IPS-18c (cell line): Measurements from ENCODE around the gene PTGIR.

Experiments used
- H3K4me3 ChIP-seq: 2 replicates; pipeline ENCODE4 v1.7.0; 2013; ENCODE audit warnings: low read depth, mild to moderate bottlenecking, low read length, moderate library complexity; ENCODE audit not compliant: insufficient read depth
- H3K9me3 ChIP-seq: one replicate; pipeline ENCODE4 v1.6.1; 2013; ENCODE audit warnings: mild to moderate bottlenecking, low read length, moderate library complexity; ENCODE audit not compliant: control insufficient read depth, insufficient read depth

The PTGIR gene

GRCh38 chr19:46591254-46591653, 33.6 kb downstream of the PTGIR start:
- H3K9me3 ChIP-seq, result no peaks in the 10 kb centered on the region
- H3K4me3 ChIP-seq, result no peak overlapping the region

DNA sequence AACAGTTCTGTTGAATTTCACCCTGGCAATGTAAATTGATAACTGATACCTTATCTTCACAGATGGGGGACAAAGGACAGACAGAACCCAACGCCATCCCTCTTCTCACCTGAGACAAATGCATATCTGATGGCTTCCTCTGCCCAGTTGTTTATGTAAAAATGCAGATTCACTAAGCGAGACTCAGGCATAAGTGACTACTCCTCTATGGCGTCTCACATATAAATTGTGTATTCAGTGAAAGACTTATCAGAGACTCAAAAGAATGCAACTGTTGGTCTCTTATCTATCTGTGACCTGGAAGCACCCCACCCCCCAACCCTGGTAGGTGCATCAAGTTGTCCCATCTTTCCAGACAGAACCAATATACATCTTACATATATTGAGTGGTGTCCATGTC, 37.0 kb downstream of the PTGIR start:
- Histone ChIP-seq H3K9me3 (no peaks in the 10 kb centered on the region), H3K4me3 (no peak overlapping the region)

GRCh38 chr19:46586294-46586693, 38.6 kb downstream of the PTGIR start:
- no peak overlapping the region for H3K4me3 ChIP-seq

DNA sequence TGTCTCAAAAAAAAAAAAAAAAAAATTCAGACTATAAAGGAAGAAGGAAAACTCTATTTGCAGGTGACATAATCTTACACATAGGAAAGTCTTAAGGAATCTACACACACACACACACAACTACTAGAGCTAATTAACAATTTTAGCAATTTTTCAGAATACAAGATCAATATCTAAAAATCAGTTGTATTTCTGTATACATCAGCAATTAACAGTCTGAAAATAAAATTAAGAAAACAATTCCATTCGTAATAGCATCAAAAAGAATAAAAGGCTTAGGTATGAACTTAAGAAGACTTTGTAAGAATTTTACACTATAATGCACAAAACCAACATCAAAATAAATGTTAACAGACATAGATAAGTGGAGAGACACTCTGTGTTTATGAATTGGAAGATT, 39.4 kb downstream of the PTGIR start:
- H3K4me3 ChIP-seq, result no peak overlapping the region
- no peaks in the 10 kb centered on the region for H3K9me3 ChIP-seq

More at GRCh38 chr19:46586294-46586693, 38.6 kb downstream of the PTGIR start:
- no peaks in the 10 kb centered on the region for H3K9me3 ChIP-seq

DNA sequence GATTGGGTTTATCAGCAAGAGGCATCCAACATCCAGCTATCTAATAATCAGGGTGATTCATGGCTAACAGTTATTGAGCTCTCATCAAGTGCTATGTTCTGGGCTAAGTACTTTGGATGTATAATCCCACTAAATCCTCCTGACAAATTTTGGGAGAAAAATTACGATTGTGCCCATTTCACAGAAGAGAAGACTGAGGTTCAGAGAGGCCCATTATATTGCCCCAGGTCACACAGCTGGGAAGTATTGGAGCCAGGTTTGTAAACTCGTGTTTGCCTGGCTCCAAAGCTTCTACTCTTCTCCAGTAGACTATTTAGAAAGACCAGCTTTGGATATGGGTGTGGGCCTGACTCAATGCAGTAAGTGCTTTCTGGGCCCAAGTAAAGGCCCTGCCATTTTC, 44.6 kb downstream of the PTGIR start:
- Histone ChIP-seq H3K4me3 (no peak overlapping the region), H3K9me3 (peaks cover under 1% of the 10 kb centered on the region)

DNA sequence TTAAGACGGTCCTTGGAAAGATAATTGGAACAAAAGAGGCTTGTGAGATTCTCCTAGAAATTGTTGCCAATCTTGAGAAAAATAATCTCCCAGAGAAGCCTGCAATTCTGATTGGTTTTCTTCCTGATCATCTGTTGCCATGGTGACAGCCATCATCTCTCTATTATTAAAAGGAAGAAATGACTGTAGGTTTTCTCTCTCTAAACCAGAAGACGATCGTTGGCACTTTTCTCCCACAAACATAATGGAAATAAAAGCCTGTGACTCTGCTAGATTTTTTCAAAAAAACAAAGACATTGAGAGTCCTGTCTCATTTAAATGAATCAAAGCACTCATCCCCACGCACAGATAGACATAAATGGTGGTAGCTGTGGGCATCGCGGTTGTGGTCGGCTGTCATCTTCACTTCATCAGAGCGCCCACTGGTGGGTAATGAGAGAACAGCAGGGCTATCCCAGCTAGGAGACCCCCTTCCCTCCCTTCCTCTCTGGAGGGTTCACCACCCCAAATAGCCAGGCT, 45.5 kb downstream of the PTGIR start:
- Histone ChIP-seq H3K4me3 (no peak overlapping the region), H3K9me3 (peaks cover 2% of the 10 kb centered on the region)

- no peak overlapping the region for H3K4me3 ChIP-seq
These were observed 46.4 kb downstream of the PTGIR start for GRCh38 chr19:46578450-46578849.

DNA sequence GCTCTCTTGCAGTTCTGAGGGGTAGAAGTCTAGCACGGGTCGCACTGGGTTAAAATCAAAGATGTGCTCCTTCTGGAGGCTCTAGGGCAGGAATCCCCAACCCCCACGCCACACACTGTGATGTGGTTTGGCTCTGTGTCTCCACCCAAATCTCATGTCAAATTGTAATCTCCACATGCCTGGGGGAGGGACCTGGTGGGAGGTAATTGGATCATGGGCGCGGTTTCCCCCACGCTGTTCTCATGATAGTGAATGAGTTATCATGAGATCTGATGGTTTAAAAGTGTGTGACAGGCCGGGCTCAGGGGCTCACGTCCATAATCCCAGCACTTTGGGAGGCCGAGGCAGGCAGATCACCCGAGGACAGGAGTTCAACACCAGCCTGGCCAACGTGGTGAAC, 50.4 kb downstream of the PTGIR start:
- no peak overlapping the region for H3K4me3 ChIP-seq
- peaks cover 2% of the 10 kb centered on the region for H3K9me3 ChIP-seq

More at GRCh38 chr19:46578450-46578849, 46.4 kb downstream of the PTGIR start:
- peaks cover 2% of the 10 kb centered on the region for H3K9me3 ChIP-seq

DNA sequence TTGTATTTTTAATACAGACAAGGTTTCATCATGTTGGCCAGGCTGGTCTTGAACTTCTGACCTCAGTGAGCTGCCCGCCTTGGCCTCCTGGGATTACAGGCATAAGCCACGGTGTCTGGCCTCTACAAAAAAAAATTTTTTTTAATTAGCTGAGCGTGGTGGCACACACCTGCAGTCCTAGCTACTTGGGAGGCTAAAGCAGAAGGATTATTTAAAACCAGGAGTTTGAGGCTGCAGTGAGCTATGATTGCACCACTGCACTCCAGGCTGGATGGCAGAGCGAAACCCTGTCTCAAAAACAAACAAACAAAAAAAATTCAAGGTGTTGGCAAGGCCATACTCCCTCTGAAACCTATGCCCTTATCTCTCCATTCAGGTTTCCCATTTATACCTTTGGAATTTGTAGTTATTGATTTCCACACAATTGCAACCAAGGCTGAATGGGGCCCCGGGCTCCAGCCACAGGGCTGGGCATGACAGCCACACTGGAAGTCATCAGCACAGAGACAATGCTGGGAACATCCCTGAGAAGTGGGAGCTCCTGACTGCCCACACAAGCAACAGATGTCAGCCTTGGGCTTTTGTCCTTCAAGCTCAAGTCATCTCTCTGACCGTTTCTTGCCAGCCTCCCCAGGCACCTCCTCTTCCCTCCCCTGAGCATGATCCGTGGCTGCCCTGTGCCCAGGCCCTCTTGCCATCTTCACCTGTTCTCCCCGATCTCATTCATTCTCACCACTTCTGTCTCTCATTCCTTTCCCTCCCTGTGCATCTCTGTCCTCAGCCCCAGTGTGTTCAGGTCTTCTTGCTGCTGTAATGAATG, 51.0 kb downstream of the PTGIR start:
- Histone ChIP-seq H3K9me3 (peaks cover 2% of the 10 kb centered on the region), H3K4me3 (no peak overlapping the region)

DNA sequence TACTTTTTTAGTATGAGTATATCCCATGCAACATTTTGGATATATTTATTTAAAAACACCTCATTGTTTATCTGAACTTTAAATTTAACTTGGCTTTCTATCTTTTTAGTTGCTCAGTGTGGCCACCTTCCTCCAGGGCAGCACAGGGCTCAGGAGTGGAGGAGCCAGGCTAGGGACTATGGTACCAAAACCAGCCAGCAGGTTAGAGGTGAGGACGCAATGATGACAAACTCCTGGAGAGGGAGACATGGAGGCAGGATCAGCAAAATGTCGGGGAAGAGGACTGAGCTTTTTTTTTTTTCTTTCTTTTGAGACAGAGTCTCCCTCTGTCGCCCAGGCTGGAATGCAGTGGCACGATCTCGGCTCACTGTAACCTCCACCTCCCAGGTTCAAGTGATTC, 53.4 kb downstream of the PTGIR start:
- H3K9me3 ChIP-seq, result peaks cover 2% of the 10 kb centered on the region
- H3K4me3 ChIP-seq, result no peak overlapping the region
